NT2/D1 (cell line): ENCODE measurements around the gene S100A4.

Experiments used
- DNase-seq: peaks from one replicate; pipeline ENCODE4 v3.0.0-alpha.2; 2011; ENCODE audit warnings: low read depth, low spot score
- H3K27me3 ChIP-seq: 2 replicates; pipeline ENCODE4 v1.6.0; 2011; ENCODE audit warnings: mild to moderate bottlenecking; ENCODE audit not compliant: insufficient read length, insufficient read depth
- H3K36me3 ChIP-seq: 2 replicates; pipeline ENCODE4 v1.6.1; 2011; ENCODE audit warnings: mild to moderate bottlenecking, low read length, mixed read lengths; ENCODE audit not compliant: insufficient read depth, insufficient read length
- H3K4me1 ChIP-seq: 2 replicates; pipeline ENCODE4 v1.5.1; 2011; ENCODE audit not compliant: insufficient read depth, insufficient read length
- H3K4me3 ChIP-seq: 2 replicates; pipeline ENCODE4 v1.5.1; 2011; ENCODE audit warnings: low read depth; ENCODE audit not compliant: insufficient read length
- H3K9ac ChIP-seq: 2 replicates; pipeline ENCODE4 v1.6.0; 2011; ENCODE audit warnings: low read depth; ENCODE audit not compliant: insufficient read length
- H3K9me3 ChIP-seq: 2 replicates; pipeline ENCODE4 v1.5.1; 2011; ENCODE audit warnings: mild to moderate bottlenecking, low read length; ENCODE audit not compliant: insufficient read depth
- SUZ12 ChIP-seq: IDR thresholded peaks from 2 replicates; pipeline ENCODE4 v1.6.1; 2011; ENCODE audit not compliant: insufficient read length, insufficient read depth; ENCODE audit errors: extremely low read depth
- YY1 ChIP-seq: IDR thresholded peaks from 2 replicates; pipeline ENCODE4 v1.6.1; 2011; ENCODE audit not compliant: insufficient read length, insufficient read depth
- ZNF274 ChIP-seq: IDR thresholded peaks from 2 replicates; pipeline ENCODE4 v1.6.1; 2011; ENCODE audit warnings: mild to moderate bottlenecking, low read depth, low read length

S100A4 gene

GRCh38 chr1:153509729-153510354, 35.8 kb downstream of the S100A4 start:
- Histone ChIP-seq H3K9me3 (no peaks in the 10 kb centered on the region), H3K36me3 (no peaks in the 10 kb centered on the region), H3K27me3 (peaks cover 14% of the 10 kb centered on the region), H3K4me1 (peaks cover 9% of the 10 kb centered on the region), H3K4me3 (no peak overlapping the region), H3K9ac (no peak overlapping the region)
- DNase-seq, result no peak
- TF ChIP-seq YY1, result no peak
- no peak for TF ChIP-seq SUZ12
- no peak for TF ChIP-seq ZNF274

DNA sequence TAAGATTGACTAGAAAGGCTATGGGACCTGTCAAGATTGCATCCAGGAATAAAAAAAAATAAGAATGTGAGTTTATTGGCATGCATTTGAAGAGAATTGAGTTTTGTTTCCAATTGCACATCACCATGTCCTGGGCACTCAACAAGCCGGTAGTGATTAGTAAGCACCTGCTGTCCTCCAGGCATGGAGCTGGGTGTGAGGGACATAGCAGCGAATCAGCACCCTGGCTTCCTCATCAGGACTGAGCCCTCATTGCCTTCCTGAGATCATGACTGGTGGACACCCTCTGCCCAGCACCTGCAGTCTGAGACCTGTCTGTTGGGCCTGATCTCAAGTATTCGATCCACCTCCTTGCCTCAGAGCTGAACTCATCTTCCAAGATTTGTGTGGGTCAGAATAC, 36.6 kb downstream of the S100A4 start:
- Histone ChIP-seq H3K27me3 (peaks cover 10% of the 10 kb centered on the region), H3K4me3 (no peak overlapping the region), H3K9me3 (no peaks in the 10 kb centered on the region), H3K9ac (no peak overlapping the region), H3K36me3 (no peaks in the 10 kb centered on the region), H3K4me1 (peaks cover 9% of the 10 kb centered on the region)
- no peak for TF ChIP-seq YY1
- DNase-seq, result no peak

DNA sequence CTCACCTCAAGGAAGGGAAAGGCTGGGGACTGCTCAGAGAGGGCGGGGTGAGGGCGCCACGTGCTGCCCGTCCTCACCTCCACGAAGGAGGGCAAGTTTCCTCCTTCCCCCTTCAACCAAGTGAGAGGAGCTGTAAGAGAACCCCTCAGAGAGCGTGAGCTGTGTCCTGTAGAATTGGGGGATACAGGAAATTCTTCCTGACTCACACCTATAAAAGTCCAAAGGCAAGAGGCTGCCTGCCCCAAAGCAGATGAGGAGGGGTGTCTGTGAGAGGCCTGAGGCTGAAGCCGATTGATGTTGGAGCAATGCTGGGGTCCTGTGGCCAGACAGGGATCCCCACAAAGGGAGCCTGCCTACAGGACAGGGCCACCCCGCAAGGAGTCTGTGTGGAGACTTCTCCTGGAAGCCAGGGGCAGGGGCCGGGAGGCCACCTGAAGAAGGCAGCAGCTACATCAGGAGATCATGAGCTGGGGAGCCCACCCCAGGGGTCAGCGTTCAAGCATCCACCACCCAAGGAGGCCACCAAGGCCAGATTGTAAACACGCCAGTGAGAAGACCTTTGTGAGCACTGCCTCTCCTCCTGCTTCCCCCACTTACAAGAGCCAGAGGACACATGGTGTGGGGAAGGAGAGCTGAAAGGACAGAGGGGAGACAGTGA, 37.6 kb downstream of the S100A4 start:
- Histone ChIP-seq H3K9me3 (no peaks in the 10 kb centered on the region), H3K36me3 (no peaks in the 10 kb centered on the region), H3K9ac (no peak overlapping the region), H3K4me3 (no peak overlapping the region), H3K27me3 (peaks cover 8% of the 10 kb centered on the region), H3K4me1 (peaks cover 9% of the 10 kb centered on the region)
- no peak for TF ChIP-seq ZNF274
- no peak for TF ChIP-seq YY1
- TF ChIP-seq SUZ12, result no peak
- DNase-seq, result no peak

- H3K4me3 ChIP-seq, result no peak overlapping the region
- H3K4me1 ChIP-seq, result peaks cover 9% of the 10 kb centered on the region
- no peaks in the 10 kb centered on the region for H3K36me3 ChIP-seq
- no peak for TF ChIP-seq ZNF274
- no peak for TF ChIP-seq YY1
- TF ChIP-seq SUZ12, result no peak
- no peak for DNase-seq
- H3K9me3 ChIP-seq, result no peaks in the 10 kb centered on the region
- H3K27me3 ChIP-seq, result peaks cover 2% of the 10 kb centered on the region
- peak overlapping the region; percentile 58 for H3K9ac ChIP-seq
Observed at GRCh38 chr1:153506831-153507413, 38.7 kb downstream of the S100A4 start.

GRCh38 chr1:153506386-153506785, 39.2 kb downstream of the S100A4 start:
- H3K9ac ChIP-seq, result no peak overlapping the region
- H3K9me3 ChIP-seq, result no peaks in the 10 kb centered on the region
- TF ChIP-seq ZNF274 (no peak), YY1 (no peak), SUZ12 (no peak)
- H3K4me3 ChIP-seq, result no peak overlapping the region
- H3K36me3 ChIP-seq, result no peaks in the 10 kb centered on the region
- no peaks in the 10 kb centered on the region for H3K27me3 ChIP-seq
- no peak for DNase-seq
- peaks cover 9% of the 10 kb centered on the region for H3K4me1 ChIP-seq

- no peak for DNase-seq
- Histone ChIP-seq H3K4me3 (no peak overlapping the region), H3K36me3 (no peaks in the 10 kb centered on the region), H3K9ac (no peak overlapping the region), H3K27me3 (no peaks in the 10 kb centered on the region), H3K4me1 (peaks cover 9% of the 10 kb centered on the region), H3K9me3 (no peaks in the 10 kb centered on the region)
- TF ChIP-seq SUZ12 (no peak), ZNF274 (no peak), YY1 (no peak)
Observed at GRCh38 chr1:153505576-153505975, 40.0 kb downstream of the S100A4 start.

DNA sequence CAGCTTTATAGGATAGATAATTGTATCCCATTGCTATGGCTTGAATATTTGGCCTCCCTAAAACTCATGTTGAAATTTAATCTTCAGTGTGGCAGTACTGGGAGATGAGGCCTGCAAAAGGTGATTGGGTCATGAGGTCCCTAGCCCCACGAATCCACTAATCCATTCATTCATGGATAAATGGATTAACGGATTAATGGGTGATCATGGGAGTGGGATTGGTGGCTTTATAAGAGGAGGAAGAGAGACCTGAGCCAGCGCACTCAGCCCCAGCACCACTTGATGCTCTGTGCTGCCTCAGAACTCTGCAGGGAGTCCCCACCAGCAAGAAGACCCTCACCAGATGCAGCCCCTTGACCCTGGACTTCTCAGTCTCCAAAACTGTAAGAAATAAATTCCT, 41.8 kb downstream of the S100A4 start:
- H3K9ac ChIP-seq, result no peak overlapping the region
- TF ChIP-seq YY1, result no peak
- no peaks in the 10 kb centered on the region for H3K27me3 ChIP-seq
- no peak overlapping the region for H3K4me3 ChIP-seq
- no peaks in the 10 kb centered on the region for H3K36me3 ChIP-seq
- H3K4me1 ChIP-seq, result peaks cover 9% of the 10 kb centered on the region
- no peak for DNase-seq
- no peaks in the 10 kb centered on the region for H3K9me3 ChIP-seq
